Right ventricle myocardium inferior (tissue), 1 donor: ENCODE measurements around the gene MAB21L2. TPM values are rescaled to one million over a fixed set of nuclear protein-coding genes. Genes with fewer than 3 reads are reported as not detected.

Source experiments
- ATAC-seq: fragments of 200-7000 bp; cut with Tn5 transposase; one replicate; pipeline ENCODE4 v1.9.1; 2020; ENCODE audit warnings: mild to moderate bottlenecking, moderate library complexity
- DNase-seq: peaks from one replicate; pipeline ENCODE4 v3.0.0; 2021; ENCODE audit errors: missing footprints
- intact Hi-C: fragments of 100-400 bp; cut with DNase I; formaldehyde crosslinking; loops from one replicate; pipeline ENCODE4 v1.11.0; 2022
- total RNA-seq: library from RNA; stranded (reverse); fragmentation: NEBNext Ultra II Directional; extraction: Animal tissue kit (Norgen Biotek cat#: 25700); gene quantifications from one replicate; pipeline ENCODE4 v1.2.1, GENCODE V29; 2021
- donor health status: DM: no; HTN: yes; CAD: no; lungs with severe emphysema.

Gene MAB21L2
- total RNA-seq, 1 donor from 2014 or later: not detected

DNA sequence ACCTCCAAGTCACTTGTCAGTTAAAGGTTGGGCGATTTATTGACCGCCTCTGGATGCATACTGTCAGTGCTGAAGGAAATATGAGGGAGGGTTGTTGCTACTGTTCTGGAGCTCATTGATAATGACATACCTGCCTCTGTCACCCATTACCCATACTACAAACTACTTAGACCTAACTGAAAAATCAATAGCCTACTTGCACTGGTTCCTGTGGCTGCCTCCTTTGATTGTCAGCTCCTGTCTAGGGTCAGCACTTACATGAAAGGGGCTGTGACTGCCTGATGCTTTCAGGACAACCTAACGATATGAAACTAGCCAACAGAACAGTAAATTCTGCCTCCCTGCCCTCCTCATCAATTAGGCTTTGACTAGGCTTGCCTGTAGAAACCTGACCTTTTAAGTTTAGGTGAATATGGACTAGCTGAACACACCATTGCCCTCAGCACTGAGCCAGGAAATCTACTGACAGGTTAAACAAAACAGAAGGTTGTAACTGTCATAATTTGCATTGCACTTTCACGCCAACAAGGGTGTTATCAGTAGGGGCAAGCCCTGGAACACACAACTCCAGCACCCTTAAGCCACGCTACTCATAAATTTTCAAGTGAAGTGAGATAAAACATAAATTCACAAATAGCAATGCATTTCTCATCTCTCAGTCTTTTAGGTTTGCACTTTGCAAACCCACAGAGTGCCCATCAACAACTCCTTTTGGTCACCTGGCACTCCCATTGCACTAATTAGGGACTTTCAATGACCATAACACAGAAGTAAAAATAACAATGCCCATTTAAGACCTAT, 9.0 kb upstream of the MAB21L2 start:
- intact Hi-C loops: no loop called here
- no peak for DNase-seq
- no peak for ATAC-seq

DNA sequence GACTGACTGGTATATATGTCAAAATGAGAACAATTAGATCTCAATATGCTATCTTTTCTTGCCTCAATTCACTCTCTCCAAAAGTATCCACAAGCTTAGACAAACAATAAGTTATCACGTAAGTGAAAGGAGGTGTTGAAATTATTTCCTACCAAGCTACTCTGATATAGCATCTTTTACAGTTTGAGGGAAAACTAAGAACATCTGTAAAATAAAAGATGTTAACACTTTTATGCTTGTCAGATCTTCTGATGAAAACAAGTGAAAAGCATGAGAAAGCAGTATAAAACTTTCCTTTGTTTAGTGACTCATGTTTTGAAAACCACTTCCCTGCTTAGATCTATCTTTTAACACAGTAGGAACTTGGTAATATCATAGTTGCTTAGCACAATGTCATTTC, 8.4 kb upstream of the MAB21L2 start:
- intact Hi-C loops: no loop called here
- no peak for ATAC-seq
- DNase-seq: no peak

- DNase-seq (no peak), ATAC-seq (no peak)
- intact Hi-C loops: no loop called here
Observed at GRCh38 chr4:150574678-150575077, 7.3 kb upstream of the MAB21L2 start.

GRCh38 chr4:150577796-150578195, 4.2 kb upstream of the MAB21L2 start:
- DNase-seq: no peak
- ATAC-seq: no peak
- intact Hi-C loops: no loop called here

- intact Hi-C loops: no loop called here
Observed at GRCh38 chr4:150578745-150579501, 3.0 kb upstream of the MAB21L2 start.

DNA sequence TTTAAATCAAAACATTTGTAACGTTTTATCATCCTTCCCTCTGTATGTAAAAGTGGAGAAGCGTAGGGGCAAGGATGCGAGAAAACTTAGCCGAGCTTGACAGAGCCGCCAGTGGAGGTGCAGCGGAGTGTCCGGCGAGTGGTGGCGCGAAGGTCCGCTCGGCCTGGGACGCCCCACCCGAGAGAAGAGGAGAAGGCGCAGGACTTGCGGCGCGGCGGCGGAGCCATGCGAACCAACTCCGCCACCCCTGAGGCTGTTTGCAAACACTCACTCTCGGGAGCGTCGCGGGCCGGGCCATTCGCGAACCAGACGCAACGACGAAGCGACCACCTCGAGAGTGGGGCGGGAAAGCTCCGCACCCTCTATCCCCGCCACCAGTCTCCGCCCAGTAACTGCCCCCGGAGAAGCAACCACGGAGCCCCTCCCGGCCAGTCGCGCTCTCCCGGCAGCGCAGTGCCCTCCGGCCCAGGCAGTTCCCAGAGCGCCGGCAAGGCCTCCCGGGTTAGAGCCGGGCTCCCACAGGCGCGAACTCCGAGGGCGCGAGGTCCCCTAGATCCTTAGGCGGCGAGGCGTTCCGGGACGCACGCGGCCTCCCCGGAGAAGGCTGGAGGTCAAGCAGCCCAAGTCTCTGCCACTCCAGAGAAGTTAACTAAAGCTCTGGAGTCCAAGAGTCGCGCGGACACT, 2.3 kb upstream of the MAB21L2 start:
- ATAC-seq: peak; percentile 55
- peak; percentile 65 for DNase-seq
- intact Hi-C loops: loop anchor here (10.0 kb wide), 1 partner anchor 65 kb away; no protein-coding TSS in a partner anchor

More at GRCh38 chr4:150578745-150579501, 3.0 kb upstream of the MAB21L2 start:
- ATAC-seq (no peak), DNase-seq (no peak)

- ATAC-seq: no peak
- intact Hi-C loops: loop anchor here (10.0 kb wide), 1 partner anchor 66 kb away; no protein-coding TSS in a partner anchor
- no peak for DNase-seq
Observed at GRCh38 chr4:150580306-150580705, 1.6 kb upstream of the MAB21L2 start.

DNA sequence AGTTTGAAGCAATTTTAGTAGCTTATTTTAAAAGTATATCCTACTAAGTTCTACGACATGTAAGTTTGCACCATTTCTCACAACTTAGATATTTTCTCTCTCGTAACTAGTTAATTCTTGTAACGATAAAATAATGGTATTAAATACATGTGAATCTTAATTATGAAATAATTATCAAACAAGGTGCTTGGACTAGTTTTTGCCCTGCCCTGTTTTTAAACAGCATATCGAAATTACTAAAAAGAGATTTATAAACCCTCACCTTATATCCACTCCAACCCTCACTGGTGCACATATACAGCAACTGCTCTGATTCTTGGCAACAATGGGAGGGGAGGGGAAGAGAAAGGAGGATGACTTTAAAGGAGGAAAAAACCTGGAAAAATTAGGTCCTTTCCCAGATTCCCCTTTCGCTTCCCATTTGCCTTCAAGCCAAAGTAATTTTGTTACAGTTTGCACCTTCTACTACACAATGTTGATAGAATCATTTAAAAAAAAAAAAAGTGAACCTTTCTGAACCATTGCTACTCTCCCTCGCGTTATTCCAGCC, 820 bp upstream of the MAB21L2 start:
- DNase-seq: no peak
- intact Hi-C loops: loop anchor here (10.0 kb wide), 1 partner anchor 66 kb away; no protein-coding TSS in a partner anchor
- ATAC-seq: no peak

DNA sequence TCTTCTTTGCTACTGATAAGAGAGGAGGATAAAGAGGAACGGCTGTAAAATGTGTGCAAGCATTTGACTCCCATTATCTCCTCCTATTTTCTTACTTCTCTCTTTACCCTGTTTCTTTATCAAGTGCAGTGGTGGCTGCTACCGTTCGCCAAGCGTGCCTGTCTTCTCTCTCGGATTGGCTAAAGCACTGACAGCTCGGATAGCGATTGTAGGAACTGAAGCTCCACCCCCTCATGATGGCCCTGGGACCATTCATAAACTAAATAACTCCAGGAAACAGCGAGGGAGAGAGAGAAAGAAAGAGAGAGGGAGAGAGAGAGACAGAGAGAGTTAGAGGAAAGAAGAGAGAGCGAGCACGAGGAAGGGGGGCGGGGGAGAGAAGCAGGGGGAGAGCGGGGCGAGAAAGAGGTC, 305 bp upstream of the MAB21L2 start:
- intact Hi-C loops: loop anchor here (10.0 kb wide), 1 partner anchor 67 kb away; no protein-coding TSS in a partner anchor
- DNase-seq (peak; percentile 40), ATAC-seq (peak; percentile 49)

- intact Hi-C loops: loop anchor here (10.0 kb wide), 1 partner anchor 68 kb away; no protein-coding TSS in a partner anchor
- peak; percentile 68 for DNase-seq
- no peak for ATAC-seq
Observed at GRCh38 chr4:150582873-150583286, 929 bp downstream of the MAB21L2 start.

- intact Hi-C loops: loop anchor here (10.0 kb wide), 1 partner anchor 69 kb away; no protein-coding TSS in a partner anchor
- ATAC-seq (peak; percentile 68), DNase-seq (peak; percentile 63)
Observed at GRCh38 chr4:150583287-150584110, 1.5 kb downstream of the MAB21L2 start.

DNA sequence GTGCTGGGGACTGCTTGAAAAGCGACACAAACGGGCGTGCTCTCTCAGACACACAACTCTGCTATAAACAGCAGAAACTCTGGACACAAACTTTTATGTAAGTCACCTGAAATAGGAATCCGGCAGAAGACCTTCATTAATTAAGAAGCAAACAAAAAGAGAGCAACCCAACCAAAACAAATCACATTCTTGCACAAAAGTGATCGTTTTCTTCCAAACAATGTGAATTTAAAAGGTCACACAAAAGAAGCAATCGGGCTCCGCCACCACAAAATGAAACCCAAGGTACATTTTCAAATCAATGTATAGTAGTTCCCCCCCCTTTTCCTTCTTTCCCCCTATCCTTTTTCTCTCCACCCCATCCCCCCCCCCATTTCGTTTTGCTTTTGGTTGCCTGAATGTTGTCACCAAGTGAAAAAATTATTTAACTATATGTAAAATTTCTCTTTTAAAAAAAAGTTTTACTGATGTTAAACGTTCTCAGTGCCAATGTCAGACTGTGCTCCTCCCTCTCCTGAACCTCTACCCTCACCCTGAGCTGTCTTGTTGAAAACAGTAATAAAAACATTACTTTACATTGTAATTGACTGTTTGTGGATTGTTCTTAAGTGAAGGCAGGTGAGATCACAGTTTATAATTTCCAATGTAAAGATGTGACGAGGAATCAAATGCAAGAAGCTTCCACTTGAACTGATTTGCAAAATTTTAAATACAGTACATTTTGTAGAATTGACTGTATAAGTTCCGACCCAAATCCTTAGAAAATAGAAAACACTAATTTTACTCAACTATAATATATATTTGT, 2.4 kb downstream of the MAB21L2 start:
- ATAC-seq (no peak), DNase-seq (no peak)
- intact Hi-C loops: loop anchor here (10.0 kb wide), 1 partner anchor 70 kb away; no protein-coding TSS in a partner anchor

GRCh38 chr4:150585611-150586010, 3.7 kb downstream of the MAB21L2 start:
- intact Hi-C loops: loop anchor here (10.0 kb wide), 1 partner anchor 71 kb away; no protein-coding TSS in a partner anchor
- no peak for ATAC-seq
- no peak for DNase-seq

DNA sequence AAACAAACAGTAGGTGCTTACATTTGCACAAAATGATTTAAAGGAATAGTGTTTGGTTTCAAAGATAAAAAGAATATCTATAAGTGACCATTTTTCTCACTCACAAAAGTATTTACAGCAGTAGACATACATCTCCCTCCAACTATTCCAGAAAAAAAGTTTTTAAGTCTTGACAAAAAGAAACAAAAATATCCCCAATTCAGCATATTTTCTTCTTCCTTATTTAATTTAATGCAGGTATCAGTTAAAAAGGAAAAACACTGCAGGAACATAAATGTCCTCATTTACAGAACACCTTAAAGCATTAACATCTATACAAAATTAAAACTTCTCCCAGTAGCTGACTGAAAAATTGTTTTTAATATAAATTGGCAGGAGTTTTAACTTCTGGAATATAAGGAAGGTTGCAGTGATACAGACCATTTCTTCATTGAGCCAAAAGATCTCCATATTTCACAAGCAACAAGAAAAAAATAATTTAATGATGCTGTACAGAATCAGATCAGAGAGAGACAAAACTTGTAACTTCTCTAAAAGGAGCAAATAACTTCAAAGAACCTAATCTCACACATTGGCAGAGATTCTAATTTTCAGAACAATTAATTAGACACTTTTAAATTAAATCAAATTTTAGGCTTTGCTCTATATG, 4.3 kb downstream of the MAB21L2 start:
- ATAC-seq: no peak
- intact Hi-C loops: loop anchor here (10.0 kb wide), 1 partner anchor 71 kb away; no protein-coding TSS in a partner anchor
- DNase-seq: no peak

- DNase-seq: no peak
- intact Hi-C loops: loop anchor here (10.0 kb wide), 1 partner anchor 74 kb away; no protein-coding TSS in a partner anchor
- no peak for ATAC-seq
Observed at GRCh38 chr4:150588316-150588715, 6.4 kb downstream of the MAB21L2 start.

GRCh38 chr4:150589157-150589556, 7.2 kb downstream of the MAB21L2 start:
- ATAC-seq (no peak), DNase-seq (no peak)
- intact Hi-C loops: loop anchor here (10.0 kb wide), 1 partner anchor 74 kb away; no protein-coding TSS in a partner anchor
